IPS-18a (cell line): ENCODE data around the gene ZNF584.
A peak's percentile ranks its signal among the peaks of the same experiment; 100 is the strongest.

Experiments
- H3K27ac ChIP-seq: one replicate; pipeline ENCODE4 v1.5.1; 2013; ENCODE audit warnings: low read length
- H3K27me3 ChIP-seq: one replicate; pipeline ENCODE4 v1.6.1; 2013; ENCODE audit warnings: mild to moderate bottlenecking, low read length; ENCODE audit not compliant: control insufficient read depth, insufficient read depth
- H3K36me3 ChIP-seq: one replicate; pipeline ENCODE4 v1.6.1; 2013; ENCODE audit warnings: low read depth, low read length; ENCODE audit not compliant: control insufficient read depth
- H3K4me1 ChIP-seq: one replicate; pipeline ENCODE4 v1.6.1; 2013; ENCODE audit warnings: low read depth, low read length; ENCODE audit not compliant: control insufficient read depth
- H3K4me3 ChIP-seq: one replicate; pipeline ENCODE4 v1.5.1; 2013; ENCODE audit warnings: low read length
- H3K9ac ChIP-seq: one replicate; pipeline ENCODE4 v1.6.1; 2013; ENCODE audit warnings: mild to moderate bottlenecking, low read length, moderate library complexity
- H3K9me3 ChIP-seq: one replicate; pipeline ENCODE4 v1.6.1; 2013; ENCODE audit warnings: low read depth, low read length; ENCODE audit not compliant: control insufficient read depth

ZNF584 gene

GRCh38 chr19:58388175-58388526, 20.3 kb upstream of the ZNF584 start:
- no peak overlapping the region for H3K27ac ChIP-seq
- H3K9me3 ChIP-seq = no peaks in the 10 kb centered on the region
- peak overlapping the region; percentile 98 for H3K9ac ChIP-seq
- peak overlapping the region; percentile 80 for H3K4me3 ChIP-seq
- peaks cover 38% of the 10 kb centered on the region for H3K36me3 ChIP-seq
- peaks cover 10% of the 10 kb centered on the region for H3K4me1 ChIP-seq
- H3K27me3 ChIP-seq = no peaks in the 10 kb centered on the region

DNA sequence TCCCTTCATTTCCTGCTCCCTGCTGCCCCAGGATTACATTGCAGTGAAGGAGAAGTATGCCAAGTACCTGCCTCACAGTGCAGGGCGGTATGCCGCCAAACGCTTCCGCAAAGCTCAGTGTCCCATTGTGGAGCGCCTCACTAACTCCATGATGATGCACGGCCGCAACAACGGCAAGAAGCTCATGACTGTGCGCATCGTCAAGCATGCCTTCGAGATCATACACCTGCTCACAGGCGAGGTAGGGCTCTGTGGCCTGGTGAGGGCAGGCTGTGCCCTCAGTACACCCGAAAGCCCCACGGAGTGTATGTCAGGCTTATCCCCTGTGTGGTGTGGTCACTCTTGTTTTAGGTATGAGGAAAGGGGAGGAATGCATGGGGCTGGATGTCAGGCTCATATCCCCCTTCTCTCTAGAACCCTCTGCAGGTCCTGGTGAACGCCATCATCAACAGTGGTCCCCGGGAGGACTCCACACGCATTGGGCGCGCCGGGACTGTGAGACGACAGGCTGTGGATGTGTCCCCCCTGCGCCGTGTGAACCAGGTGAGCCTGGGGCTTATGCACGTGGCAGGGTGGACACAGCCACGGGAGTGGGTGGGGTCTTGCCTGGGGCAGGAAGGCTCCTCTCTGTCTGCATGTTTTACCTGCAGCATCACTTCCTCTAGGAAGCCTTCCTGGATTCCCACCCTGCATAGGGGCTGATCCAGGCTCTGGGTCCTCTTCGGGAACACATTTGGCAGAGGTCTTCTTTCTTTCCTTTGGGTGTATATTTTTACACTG, 15.3 kb upstream of the ZNF584 start:
- Histone ChIP-seq H3K27me3 (peaks cover 8% of the 10 kb centered on the region), H3K9me3 (no peaks in the 10 kb centered on the region), H3K4me1 (peaks cover 1% of the 10 kb centered on the region), H3K9ac (no peak overlapping the region), H3K4me3 (no peak overlapping the region), H3K27ac (no peak overlapping the region), H3K36me3 (peaks cover 56% of the 10 kb centered on the region)

DNA sequence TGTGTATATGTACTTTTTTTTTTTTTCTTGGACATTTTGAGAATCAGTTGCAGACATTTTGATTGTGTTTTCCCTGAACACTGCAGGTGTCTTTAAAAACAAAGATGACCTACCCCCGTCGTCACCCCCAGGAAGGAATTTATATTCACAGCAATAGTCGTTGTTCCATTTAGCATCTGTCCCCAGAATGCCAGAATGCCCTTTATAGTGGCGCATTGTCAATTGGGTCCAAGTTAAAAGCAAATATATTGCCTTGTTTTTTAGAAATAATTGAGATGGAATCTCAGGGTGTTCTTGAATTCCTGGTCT, 14.8 kb upstream of the ZNF584 start:
- no peak overlapping the region for H3K27ac ChIP-seq
- no peaks in the 10 kb centered on the region for H3K9me3 ChIP-seq
- no peaks in the 10 kb centered on the region for H3K4me1 ChIP-seq
- H3K9ac ChIP-seq = no peak overlapping the region
- H3K4me3 ChIP-seq = no peak overlapping the region
- peaks cover 50% of the 10 kb centered on the region for H3K36me3 ChIP-seq
- peaks cover 8% of the 10 kb centered on the region for H3K27me3 ChIP-seq

GRCh38 chr19:58394821-58395219, 13.6 kb upstream of the ZNF584 start:
- H3K4me1 ChIP-seq = no peaks in the 10 kb centered on the region
- no peak overlapping the region for H3K27ac ChIP-seq
- H3K4me3 ChIP-seq = no peak overlapping the region
- no peak overlapping the region for H3K9ac ChIP-seq
- H3K9me3 ChIP-seq = no peaks in the 10 kb centered on the region
- H3K36me3 ChIP-seq = peaks cover 43% of the 10 kb centered on the region
- H3K27me3 ChIP-seq = peaks cover 8% of the 10 kb centered on the region

GRCh38 chr19:58395220-58395978, 13.1 kb upstream of the ZNF584 start, which contains the start of gene RNF225:
TSS of gene RNF225 (plus strand) at chr19:58395656. CDS start at chr19:58396090, 434 bp downstream.
- H3K4me3 ChIP-seq = peak within 1 kb of the TSS; percentile 47
- H3K27ac ChIP-seq = no peak within 1 kb of the TSS
- no peak within 1 kb of the TSS for H3K9ac ChIP-seq
- H3K9me3 ChIP-seq = no peaks in the 10 kb centered on the region
- H3K27me3 ChIP-seq = peaks cover 8% of the 10 kb centered on the region
- peaks cover 2% of the 10 kb centered on the region for H3K4me1 ChIP-seq
- peaks cover 43% of the 10 kb centered on the region for H3K36me3 ChIP-seq

DNA sequence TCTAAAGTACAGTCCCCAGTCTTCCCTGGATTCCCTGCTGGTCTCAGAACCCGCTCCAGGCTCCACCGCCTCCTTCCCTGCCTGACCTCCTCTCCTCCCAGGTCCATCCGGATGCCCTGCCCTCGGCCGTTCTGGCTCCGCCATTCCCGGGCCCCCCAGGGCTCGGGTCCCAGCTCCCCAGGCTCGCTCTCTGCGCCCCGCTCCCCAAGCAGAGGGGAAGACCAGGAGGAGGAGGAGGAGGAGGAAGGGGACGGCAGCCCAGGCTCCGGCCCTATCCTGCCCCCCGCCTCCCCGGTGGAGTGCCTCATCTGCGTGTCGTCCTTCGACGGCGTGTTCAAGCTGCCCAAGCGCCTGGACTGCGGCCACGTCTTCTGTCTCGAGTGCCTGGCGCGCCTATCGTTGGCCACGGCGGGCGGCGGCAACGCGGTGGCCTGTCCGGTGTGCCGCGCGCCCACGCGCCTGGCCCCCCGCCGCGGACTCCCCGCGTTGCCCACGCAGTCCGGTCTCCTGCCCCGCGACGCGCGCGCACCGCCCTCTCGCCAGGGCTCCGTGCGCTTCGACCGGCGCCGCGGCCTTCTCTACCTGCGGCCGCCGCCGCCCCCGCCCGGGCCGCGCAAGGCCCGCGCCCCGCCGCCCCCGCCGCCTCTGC, 12.3 kb upstream of the ZNF584 start:
- Histone ChIP-seq H3K27ac (no peak overlapping the region), H3K9me3 (no peaks in the 10 kb centered on the region), H3K27me3 (peaks cover 8% of the 10 kb centered on the region), H3K4me1 (peaks cover 8% of the 10 kb centered on the region), H3K4me3 (peak overlapping the region; percentile 47), H3K9ac (no peak overlapping the region), H3K36me3 (peaks cover 36% of the 10 kb centered on the region)

DNA sequence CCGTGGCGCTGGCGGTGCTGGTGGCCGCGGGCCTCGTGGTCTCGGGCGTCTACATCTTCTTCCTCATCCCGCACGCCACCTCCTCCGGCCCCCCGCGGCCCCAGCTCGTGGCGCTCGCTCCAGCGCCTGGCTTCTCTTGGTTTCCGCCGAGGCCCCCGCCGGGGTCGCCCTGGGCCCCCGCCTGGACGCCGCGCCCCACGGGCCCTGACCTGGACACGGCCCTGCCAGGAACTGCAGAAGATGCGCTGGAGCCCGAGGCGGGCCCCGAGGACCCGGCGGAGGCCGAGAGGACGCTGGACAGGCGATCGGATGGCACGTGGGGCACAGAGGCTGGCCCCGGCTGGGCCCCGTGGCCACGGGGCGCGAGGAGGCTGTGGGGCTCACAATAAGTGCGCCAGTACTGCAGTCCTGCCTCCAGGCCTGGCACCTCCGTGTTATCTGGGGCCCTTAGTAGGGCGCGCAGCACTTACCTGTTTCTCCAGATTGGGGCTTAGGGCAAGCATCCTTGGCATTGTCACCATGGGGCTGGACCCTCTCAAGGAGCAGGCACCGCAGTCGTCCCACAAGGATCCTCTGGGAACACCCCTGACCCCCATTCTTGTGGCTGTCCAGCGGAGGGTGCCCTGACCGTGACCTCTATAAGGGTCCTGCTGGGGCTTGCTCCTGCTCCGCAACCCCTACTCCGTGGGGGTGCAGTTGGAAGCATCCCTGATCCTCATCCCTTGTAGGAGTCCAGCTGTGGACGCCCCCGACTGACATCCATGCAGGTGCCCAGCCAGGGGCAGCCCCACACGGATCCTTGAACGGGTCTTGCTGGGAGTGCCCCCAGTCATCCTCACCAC, 11.5 kb upstream of the ZNF584 start:
- Histone ChIP-seq H3K27ac (no peak overlapping the region), H3K36me3 (peaks cover 29% of the 10 kb centered on the region), H3K9me3 (no peaks in the 10 kb centered on the region), H3K9ac (no peak overlapping the region), H3K4me1 (peaks cover 8% of the 10 kb centered on the region), H3K27me3 (peaks cover 8% of the 10 kb centered on the region), H3K4me3 (peak overlapping the region; percentile 24)

GRCh38 chr19:58397533-58398037, 10.9 kb upstream of the ZNF584 start:
- Histone ChIP-seq H3K36me3 (peaks cover 25% of the 10 kb centered on the region), H3K4me3 (no peak overlapping the region), H3K9ac (no peak overlapping the region), H3K27ac (no peak overlapping the region), H3K4me1 (peaks cover 8% of the 10 kb centered on the region), H3K9me3 (no peaks in the 10 kb centered on the region), H3K27me3 (peaks cover 8% of the 10 kb centered on the region)

DNA sequence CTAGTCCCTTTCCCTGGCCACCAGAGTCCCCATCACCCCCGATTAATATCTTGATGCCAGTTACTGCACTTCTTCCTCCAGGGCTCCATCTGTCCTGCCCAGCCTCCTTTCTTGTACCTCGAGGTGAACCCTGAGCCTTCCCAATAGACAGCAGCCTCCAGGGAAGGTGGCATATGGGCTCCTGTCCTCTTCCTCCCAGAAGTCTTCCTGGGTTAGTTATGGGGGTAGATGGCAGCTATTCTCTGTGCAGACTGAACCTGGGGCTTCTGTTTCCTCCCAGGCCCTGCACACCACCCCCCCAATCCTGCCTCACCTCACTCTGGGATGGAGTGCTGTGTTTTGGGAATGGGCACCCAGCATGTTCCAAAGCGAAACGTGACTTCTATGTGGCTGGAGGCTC, 10.4 kb upstream of the ZNF584 start:
- Histone ChIP-seq H3K27me3 (peaks cover 8% of the 10 kb centered on the region), H3K36me3 (peaks cover 20% of the 10 kb centered on the region), H3K4me1 (peaks cover 8% of the 10 kb centered on the region), H3K27ac (no peak overlapping the region), H3K4me3 (no peak overlapping the region), H3K9ac (no peak overlapping the region), H3K9me3 (no peaks in the 10 kb centered on the region)

DNA sequence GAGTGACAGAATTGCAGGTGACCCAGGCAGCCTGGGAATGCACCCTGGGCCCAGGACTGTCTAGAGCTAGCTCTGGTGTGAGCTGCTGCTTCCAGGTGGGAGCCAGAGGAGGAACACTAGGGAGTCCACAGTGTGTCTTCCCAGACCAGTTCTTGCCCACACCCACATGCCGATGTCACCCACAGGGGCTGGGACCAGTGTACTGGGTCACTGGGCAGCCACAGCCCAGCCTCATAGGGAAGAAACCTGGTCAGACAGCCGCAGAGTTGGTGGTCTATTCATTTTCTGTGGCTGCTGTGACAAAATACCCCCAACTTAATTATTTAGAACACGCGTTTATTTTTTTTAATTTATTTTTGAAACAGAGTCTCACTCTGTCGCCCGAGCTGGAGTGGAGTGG, 9.9 kb upstream of the ZNF584 start:
- H3K4me3 ChIP-seq = no peak overlapping the region
- peaks cover 8% of the 10 kb centered on the region for H3K27me3 ChIP-seq
- H3K9me3 ChIP-seq = no peaks in the 10 kb centered on the region
- peaks cover 15% of the 10 kb centered on the region for H3K36me3 ChIP-seq
- peaks cover 8% of the 10 kb centered on the region for H3K4me1 ChIP-seq
- no peak overlapping the region for H3K9ac ChIP-seq
- no peak overlapping the region for H3K27ac ChIP-seq

DNA sequence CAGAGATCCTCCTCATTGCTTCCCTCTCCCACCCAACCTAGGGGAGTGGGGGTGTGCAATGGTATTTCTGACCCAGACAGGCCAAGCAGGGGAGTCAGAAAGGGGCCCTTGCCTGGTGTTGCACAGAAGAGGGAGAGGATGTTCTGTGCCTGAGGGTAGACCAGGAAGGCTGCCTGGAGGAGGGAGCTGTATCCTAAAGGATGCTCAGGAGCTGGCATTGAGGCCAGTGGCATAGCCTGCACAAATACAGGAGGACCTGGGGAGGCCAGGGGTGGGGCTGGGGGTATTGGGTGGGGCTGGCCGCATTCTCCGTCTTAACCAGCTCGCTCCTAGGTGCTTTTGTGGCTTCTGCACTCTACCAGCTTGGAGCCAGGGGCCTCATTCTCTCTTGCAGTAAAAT, 8.5 kb upstream of the ZNF584 start:
- peaks cover 8% of the 10 kb centered on the region for H3K4me1 ChIP-seq
- H3K4me3 ChIP-seq = no peak overlapping the region
- peaks cover 8% of the 10 kb centered on the region for H3K27me3 ChIP-seq
- H3K9me3 ChIP-seq = no peaks in the 10 kb centered on the region
- H3K27ac ChIP-seq = no peak overlapping the region
- no peak overlapping the region for H3K9ac ChIP-seq
- H3K36me3 ChIP-seq = peaks cover 2% of the 10 kb centered on the region
